ENCODE results near the gene NME7.
"Not testable (repeated sequence)": the region's sequence is repeated elsewhere in the genome, so short reads cannot be mapped to it uniquely, and the experiment has no call there.

NME7 gene

GRCh38 chr1:169186106-169186505, 181.5 kb downstream of the NME7 start:
- no peak overlapping the region for H3K4me3 ChIP-seq (ENCODE audit: low read depth, low read length)
- TF ChIP-seq CTCF (IDR thresholded peaks at IDR 0.05; ENCODE audit: low read depth, low read length, missing control alignments): no peak
- no peak for DNase-seq (ENCODE audit: low read depth)

GRCh38 chr1:169184812-169185211, 182.8 kb downstream of the NME7 start:
- no peak overlapping the region for H3K4me3 ChIP-seq (ENCODE audit: low read depth, low read length)
- no peak for TF ChIP-seq CTCF (IDR thresholded peaks at IDR 0.05; ENCODE audit: low read depth, low read length, missing control alignments)
- DNase-seq (ENCODE audit: low read depth): no peak

GRCh38 chr1:169180174-169180573, 187.4 kb downstream of the NME7 start:
- DNase-seq (ENCODE audit: low read depth): no peak
- no peak overlapping the region for H3K4me3 ChIP-seq (ENCODE audit: low read depth, low read length)
- TF ChIP-seq CTCF (IDR thresholded peaks at IDR 0.05; ENCODE audit: low read depth, low read length, missing control alignments): no peak

GRCh38 chr1:169179431-169179830, 188.2 kb downstream of the NME7 start:
- DNase-seq (ENCODE audit: low read depth); H3K4me3 ChIP-seq (ENCODE audit: low read depth, low read length): not testable (repeated sequence)

- no peak overlapping the region for H3K4me3 ChIP-seq (ENCODE audit: low read depth, low read length)
- no peak for DNase-seq (ENCODE audit: low read depth)
- TF ChIP-seq CTCF (IDR thresholded peaks at IDR 0.05; ENCODE audit: low read depth, low read length, missing control alignments): no peak
Observed at GRCh38 chr1:169175461-169175860, 192.1 kb downstream of the NME7 start.

GRCh38 chr1:169163059-169163458, 204.5 kb downstream of the NME7 start:
- H3K4me3 ChIP-seq (ENCODE audit: low read depth, low read length): no peak overlapping the region
- TF ChIP-seq CTCF (IDR thresholded peaks at IDR 0.05; ENCODE audit: low read depth, low read length, missing control alignments): no peak
- no peak for DNase-seq (ENCODE audit: low read depth)

GRCh38 chr1:169161496-169162194, 206.0 kb downstream of the NME7 start:
- H3K4me3 ChIP-seq (ENCODE audit: low read depth, low read length): no peak overlapping the region
- DNase-seq (ENCODE audit: low read depth): peak; percentile 43
- peak; percentile 15 for TF ChIP-seq CTCF (IDR thresholded peaks at IDR 0.05; ENCODE audit: low read depth, low read length, missing control alignments)
